Retinal pigment epithelial cell (primary cell): ENCODE results near the gene CORO2A.

Experiments
- DNase-seq: peaks from one replicate; pipeline ENCODE4 v3.0.0-alpha.2; 2010; ENCODE audit warnings: low read depth
- H3K4me3 ChIP-seq: 2 replicates; pipeline ENCODE4 v1.5.1; 2011; ENCODE audit warnings: mild to moderate bottlenecking, low read length, control low read depth, moderate library complexity
- TF ChIP-seq, protein P1 (sequence below): conservative IDR thresholded peaks from 2 replicates; pipeline ENCODE4 v1.5.1; 2011; ENCODE audit warnings: low read depth, low read length, control low read depth, inconsistent platforms

Gene CORO2A

GRCh38 chr9:98109052-98109451, 83.4 kb downstream of the CORO2A start:
- TF ChIP-seq, protein P1, sequence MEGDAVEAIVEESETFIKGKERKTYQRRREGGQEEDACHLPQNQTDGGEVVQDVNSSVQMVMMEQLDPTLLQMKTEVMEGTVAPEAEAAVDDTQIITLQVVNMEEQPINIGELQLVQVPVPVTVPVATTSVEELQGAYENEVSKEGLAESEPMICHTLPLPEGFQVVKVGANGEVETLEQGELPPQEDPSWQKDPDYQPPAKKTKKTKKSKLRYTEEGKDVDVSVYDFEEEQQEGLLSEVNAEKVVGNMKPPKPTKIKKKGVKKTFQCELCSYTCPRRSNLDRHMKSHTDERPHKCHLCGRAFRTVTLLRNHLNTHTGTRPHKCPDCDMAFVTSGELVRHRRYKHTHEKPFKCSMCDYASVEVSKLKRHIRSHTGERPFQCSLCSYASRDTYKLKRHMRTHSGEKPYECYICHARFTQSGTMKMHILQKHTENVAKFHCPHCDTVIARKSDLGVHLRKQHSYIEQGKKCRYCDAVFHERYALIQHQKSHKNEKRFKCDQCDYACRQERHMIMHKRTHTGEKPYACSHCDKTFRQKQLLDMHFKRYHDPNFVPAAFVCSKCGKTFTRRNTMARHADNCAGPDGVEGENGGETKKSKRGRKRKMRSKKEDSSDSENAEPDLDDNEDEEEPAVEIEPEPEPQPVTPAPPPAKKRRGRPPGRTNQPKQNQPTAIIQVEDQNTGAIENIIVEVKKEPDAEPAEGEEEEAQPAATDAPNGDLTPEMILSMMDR: no peak
- no peak overlapping the region for H3K4me3 ChIP-seq
- no peak for DNase-seq

GRCh38 chr9:98108531-98109031, 83.9 kb downstream of the CORO2A start:
- no peak for DNase-seq
- H3K4me3 ChIP-seq: no peak overlapping the region
- TF ChIP-seq, protein P1: no peak

- H3K4me3 ChIP-seq: no peak overlapping the region
- TF ChIP-seq, protein P1: no peak
- no peak for DNase-seq
Measured at GRCh38 chr9:98107926-98108325, 84.5 kb downstream of the CORO2A start.

DNA sequence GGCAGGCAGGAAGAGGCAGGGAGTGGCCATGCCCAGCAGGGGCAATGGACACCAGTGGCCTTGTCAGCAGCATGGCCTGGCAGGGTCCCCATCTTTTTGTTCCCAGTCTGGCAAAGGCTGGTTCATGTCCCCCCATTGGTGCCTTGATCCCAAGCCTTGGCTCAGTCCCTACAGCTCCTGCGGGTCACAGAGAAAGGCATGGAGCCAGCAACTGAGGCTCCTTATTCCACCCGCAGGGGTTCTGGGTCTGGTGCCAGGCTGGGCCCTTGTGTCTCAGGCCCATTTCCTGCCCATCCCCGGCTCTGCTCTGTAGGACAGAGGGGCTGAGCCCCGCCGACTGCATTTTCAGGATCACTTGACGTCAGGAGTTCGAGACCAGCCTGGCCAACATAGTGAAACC, 87.4 kb downstream of the CORO2A start:
- H3K4me3 ChIP-seq: no peak overlapping the region
- no peak for DNase-seq
- TF ChIP-seq, protein P1: no peak

DNA sequence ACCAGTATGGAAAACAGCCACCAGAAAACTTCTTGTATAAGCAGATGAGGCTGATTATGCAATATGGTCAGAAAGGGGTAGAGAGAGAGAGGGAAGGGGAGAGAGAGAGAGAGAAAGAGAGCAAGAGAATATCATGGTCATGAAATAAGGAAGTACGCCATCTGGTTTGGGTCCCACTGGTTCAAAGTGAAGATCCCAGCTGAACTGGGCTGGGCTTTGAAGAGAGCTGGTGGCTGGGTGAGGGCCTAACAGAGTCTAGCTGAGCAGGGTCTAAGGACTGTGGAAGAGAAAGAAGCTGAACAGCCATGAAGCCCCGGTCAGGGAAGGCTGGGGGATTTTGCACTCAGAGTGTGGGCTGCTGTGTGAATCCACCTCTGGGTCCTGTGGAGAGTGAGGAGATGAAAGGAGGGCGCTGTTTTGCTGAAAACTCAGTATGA, 88.0 kb downstream of the CORO2A start:
- TF ChIP-seq, protein P1: no peak
- no peak overlapping the region for H3K4me3 ChIP-seq
- no peak for DNase-seq

GRCh38 chr9:98101868-98102273, 90.6 kb downstream of the CORO2A start:
- no peak for DNase-seq
- TF ChIP-seq, protein P1: no peak
- no peak overlapping the region for H3K4me3 ChIP-seq

DNA sequence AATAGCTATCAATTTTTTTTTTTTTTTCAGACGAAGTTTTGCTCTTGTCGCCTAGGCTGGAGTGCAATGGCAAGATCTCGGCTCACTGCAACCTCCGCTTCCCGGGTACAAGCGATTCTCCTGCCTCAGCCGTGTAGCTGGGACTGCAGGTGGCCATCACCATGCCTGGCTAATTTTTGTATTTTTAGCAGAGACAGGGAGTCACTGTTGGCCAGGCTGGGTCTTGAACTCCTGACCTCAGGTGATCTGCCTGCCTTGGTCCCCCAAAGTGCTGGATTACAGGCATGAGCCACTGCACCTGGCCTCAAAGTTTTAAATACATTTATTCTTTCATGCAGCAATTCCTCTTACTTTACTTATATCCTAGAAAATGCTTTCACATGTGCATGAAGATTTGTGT, 91.0 kb downstream of the CORO2A start:
- no peak overlapping the region for H3K4me3 ChIP-seq
- no peak for DNase-seq
- TF ChIP-seq, protein P1: no peak
